GM12878 (cell line): Measurements from ENCODE around the gene KLHL3. TPM values are rescaled to one million over a fixed set of nuclear protein-coding genes. Genes with fewer than 3 reads are reported as not detected.

ENCODE experiments used
- ATAC-seq: fragments of 200-7000 bp; cut with Tn5 transposase; 3 replicates; pipeline ENCODE4 v1.9.1; 2020; ENCODE audit warnings: mild to moderate bottlenecking, moderate library complexity
- BruUV-seq: library from RNA; stranded (reverse); fragments of 400-500 nt; replicated peaks from 2 replicates; lab custom pipeline; 2021; lab: Mats Ljungman, UMichigan
- CTCF ChIA-PET: fragments of 300-600 bp; sonication (Branson Sonifier 250); formaldehyde crosslinking; extraction: SDS; loops from one replicate; lab custom pipeline; 2021; ENCODE audit warnings: inconsistent platforms; lab: Yijun Ruan, JAX
- POLR2A ChIA-PET: fragments of 350-600 bp; formaldehyde crosslinking; extraction: SDS; loops from one replicate; lab custom pipeline; 2021; ENCODE audit warnings: inconsistent platforms; lab: Charles Lee
- RAD21 ChIA-PET: fragments of 300-600 bp; sonication (Branson Sonifier 250); formaldehyde crosslinking; loops from one replicate; lab custom pipeline; 2023; ENCODE audit warnings: antibody characterized with exemption; ENCODE audit not compliant: unreplicated experiment; lab: Charles Lee
- SMC1A ChIA-PET: fragments of 300-600 bp; sonication (Branson Sonifier 250); formaldehyde crosslinking; loops from one replicate; lab custom pipeline; 2023; ENCODE audit not compliant: unreplicated experiment, uncharacterized antibody; lab: Charles Lee
- DNase-seq: peaks from one replicate; pipeline ENCODE4 v3.0.0-alpha.2; 2011; ENCODE audit warnings: low read depth, low spot score
- FAIRE-seq: peaks from 3 replicates; lab custom pipeline; 2011; peaks lifted over from hg19 to GRCh38; lab: Jason Lieb, UNC
- H2AFZ ChIP-seq: 2 replicates; pipeline ENCODE4 v1.6.0; 2011; ENCODE audit warnings: low read depth, low read length, control low read depth; ENCODE audit not compliant: control insufficient read depth
- H3K27ac ChIP-seq: 2 replicates; pipeline ENCODE4 v1.5.1; 2011; ENCODE audit warnings: control low read depth; ENCODE audit not compliant: control insufficient read depth, insufficient read depth
- H3K27me3 ChIP-seq, 2 experiments: replicated peaks in 1 of 2; 2 replicates each; pipeline versions ENCODE4 v1.6.0 to v1.6.1; 2011; ENCODE audit warnings: low read length in 1 of 2; ENCODE audit not compliant: control insufficient read depth in 2 of 2, insufficient read depth in 2 of 2
- H3K36me3 ChIP-seq, 2 experiments: 2 replicates each; pipeline ENCODE4 v1.5.1; 2011; ENCODE audit warnings: low read length in 1 of 2; ENCODE audit not compliant: control insufficient read depth in 2 of 2, insufficient read depth in 2 of 2
- H3K4me1 ChIP-seq: 2 replicates; pipeline ENCODE4 v1.6.1; 2011; ENCODE audit warnings: mild to moderate bottlenecking, low read length, moderate library complexity, mixed read lengths; ENCODE audit not compliant: control insufficient read depth, insufficient read depth
- H3K4me2 ChIP-seq: 2 replicates; pipeline ENCODE4 v1.6.0; 2011; ENCODE audit warnings: control low read depth; ENCODE audit not compliant: control insufficient read depth, insufficient read depth
- H3K4me3 ChIP-seq: fragments of 200-600 bp; sonication (generic); 2 replicates; pipeline ENCODE4 v1.5.1; 2016
- H3K79me2 ChIP-seq: 2 replicates; pipeline ENCODE4 v1.6.0; 2011; ENCODE audit warnings: low read length; ENCODE audit not compliant: control insufficient read depth, insufficient read depth
- H3K9ac ChIP-seq: 2 replicates; pipeline ENCODE4 v1.8.0; 2011; ENCODE audit warnings: low read length, control low read depth, mixed read lengths; ENCODE audit not compliant: control insufficient read depth, insufficient read depth
- H3K9me3 ChIP-seq: replicated peaks from 3 replicates; pipeline ENCODE4 v1.5.1; 2011; ENCODE audit warnings: mild to moderate bottlenecking, low read length; ENCODE audit not compliant: control insufficient read depth, insufficient read depth
- H4K20me1 ChIP-seq: 2 replicates; pipeline ENCODE4 v1.6.0; 2011; ENCODE audit not compliant: control insufficient read depth, insufficient read depth
- BACH1 ChIP-seq: fragments of 450-650 bp; IDR thresholded peaks from 2 replicates; pipeline ENCODE4 v1.6.1; 2017; ENCODE audit warnings: mild to moderate bottlenecking, borderline replicate concordance
- LARP7 ChIP-seq: fragments of 450-650 bp; IDR thresholded peaks from 2 replicates; pipeline ENCODE4 v1.6.1; 2017; ENCODE audit warnings: mild to moderate bottlenecking
- MEF2A ChIP-seq: IDR thresholded peaks from 2 replicates; pipeline ENCODE4 v1.6.1; 2011; ENCODE audit warnings: low read depth, mild to moderate bottlenecking, low read length, moderate library complexity; ENCODE audit not compliant: insufficient read depth
- NFXL1 ChIP-seq: fragments of 450-650 bp; IDR thresholded peaks from 2 replicates; pipeline ENCODE4 v1.6.1; 2017; ENCODE audit warnings: antibody characterized with exemption, mild to moderate bottlenecking, borderline replicate concordance
- NRF1 ChIP-seq: conservative IDR thresholded peaks from 2 replicates; pipeline ENCODE4 v1.6.1; 2011; ENCODE audit warnings: mild to moderate bottlenecking, low read depth, low read length, improper control_type of control experiment
- SMC3 ChIP-seq: IDR thresholded peaks from 2 replicates; pipeline ENCODE4 v1.6.1; 2011; ENCODE audit warnings: low read length, improper control_type of control experiment, borderline replicate concordance
- WGBS: methylation state at CpG from one replicate; pipeline ENCODE4 v1.1.6; 2016; ENCODE audit warnings: low lambda C conversion rate; ENCODE audit not compliant: insufficient replicate concordance, insufficient coverage; ENCODE audit errors: missing lambda C conversion rate; 5-methylcytosine and 5-hydroxymethylcytosine counted together
- in situ Hi-C: fragments of 300-500 bp; cut with MboI; formaldehyde crosslinking; loops from 9 replicates; pipeline ENCODE4 v1.14.3; 2018; ENCODE audit warnings: mixed read lengths
- intact Hi-C: fragments of 100-400 bp; cut with micrococcal nuclease; formaldehyde crosslinking; loops from one replicate; pipeline ENCODE4 v1.14.2; 2022; ENCODE audit not compliant: unreplicated experiment
- polyA plus RNA-seq, 11 experiments: library from polyadenylated mRNA; depleted of rRNA in 4 of 11; unstranded in 6 of 11; stranded (reverse) in 5 of 11; fragments of >200 nt; fragmentation: Nextera tagmentation in 4 of 11; fragmentation: Illumina TruSeq in 1 of 11; extraction: Ambion mirVana in 4 of 11; extraction: Trizol in 1 of 11; gene quantifications; 1 replicate in 1 of 11; 2 replicates in 10 of 11; pipeline versions ENCODE4 v1.2.1 to v1.2.3, GENCODE V29; 2011 to 2016; ENCODE audit warnings: inconsistent platforms in 2 of 11, missing spikeins in 2 of 11, low read depth in 1 of 11
- total RNA-seq, 4 experiments: library from RNA; depleted of rRNA in 3 of 4; stranded (reverse); fragments of >200 nt in 3 of 4; fragmentation: Illumina TruSeq in 1 of 4; extraction: Trizol in 1 of 4; gene quantifications; 2 replicates each; pipeline versions ENCODE4 v1.2.1 to v1.2.3, GENCODE V29; 2013 to 2021

KLHL3 gene
- total and polyA plus RNA-seq, 10 of the 15 experiments (the other 5 are each of a cell fraction or from before 2014, with no cell fraction given): 1.7 to 11.7 (median 5.6) TPM

DNA sequence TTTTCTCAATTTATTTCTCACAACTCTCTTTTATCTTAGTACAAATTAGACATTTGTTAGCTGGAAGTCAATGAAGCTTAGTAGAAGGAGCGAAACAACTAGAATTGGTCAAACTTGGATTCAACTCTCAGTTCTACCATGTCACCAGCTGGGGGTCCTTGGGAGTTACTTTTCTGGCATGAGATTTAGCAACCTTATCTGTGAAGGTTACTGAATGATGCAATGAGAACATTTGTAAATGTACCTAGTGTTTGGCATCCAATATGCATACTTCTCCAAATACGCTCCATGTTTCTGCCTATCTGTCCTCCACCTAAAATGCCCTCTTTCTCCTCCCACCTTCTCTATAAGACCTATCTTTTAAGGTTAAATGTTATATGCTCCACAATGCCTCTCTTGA is 12.0 kb upstream of the KLHL3 start:
- TF ChIP-seq LARP7: no peak
- TF ChIP-seq BACH1: no peak
- no peak for TF ChIP-seq NFXL1
- TF ChIP-seq MEF2A: no peak
- TF ChIP-seq SMC3: no peak
- TF ChIP-seq NRF1: no peak
- ChIA-PET SMC1A (interaction anchor here (0.5 to 2.3 kb wide), 6 partner anchors 11 to 403 kb away, joined by 3 to 13 read pairs (median 4); no protein-coding TSS in a partner anchor), POLR2A (no interaction called here), CTCF (interaction anchor here (3.0 to 18.4 kb wide), 3 partner anchors 11 to 118 kb away, joined by 14 to 619 read pairs (median 30); partner anchors contain the start of gene KLHL3), RAD21 (no interaction called here)
- Histone ChIP-seq H2AFZ (no peak overlapping the region), H3K27me3 (no peaks in the 10 kb centered on the region), H3K4me2 (no peak overlapping the region), H4K20me1 (no peaks in the 10 kb centered on the region), H3K79me2 (peaks cover 35% of the 10 kb centered on the region), H3K4me1 (peaks cover 15% of the 10 kb centered on the region), H3K4me3 (no peak overlapping the region), H3K9me3 (no peaks in the 10 kb centered on the region), H3K36me3 (no peaks in the 10 kb centered on the region; a peak in 1 of 4 replicates), H3K9ac (no peak overlapping the region), H3K27ac (no peak overlapping the region)
- BruUV-seq: no TSS peak
- intact Hi-C loops (no loop called here), in situ Hi-C loops (no loop called here)
- DNase-seq (no peak), FAIRE-seq (no peak), ATAC-seq (no peak)
- 98% methylated on average over 2 of the region's 2 CpGs for WGBS
